H1 (cell line): Measurements from ENCODE around the gene OLA1. TPM values are rescaled to one million over a fixed set of nuclear protein-coding genes. Genes with fewer than 3 reads are reported as not detected.

Source experiments
- ATF2 ChIP-seq: IDR thresholded peaks from 2 replicates; pipeline ENCODE4 v1.6.1; 2012; ENCODE audit warnings: low read length, inconsistent platforms
- CHD1 ChIP-seq: IDR thresholded peaks from 2 replicates; pipeline ENCODE4 v1.6.1; 2012; ENCODE audit warnings: low read depth, low read length, improper control_type of control experiment
- polyA plus RNA-seq, 7 experiments: library from polyadenylated mRNA; depleted of rRNA in 3 of 7; stranded (reverse) in 5 of 7; unstranded in 2 of 7; fragments of >200 nt in 5 of 7; fragments of 200-250 nt in 2 of 7; gene quantifications; 1 replicate in 5 of 7; 2 replicates in 1 of 7; 4 replicates in 1 of 7; pipeline versions ENCODE4 v1.2.1 to v1.2.3, GENCODE V29; 2011 to 2013; ENCODE audit warnings: missing spikeins in 2 of 7, mixed read lengths in 2 of 7
- total RNA-seq: library from RNA; stranded (reverse); fragmentation: NEBNext Ultra II Directional; extraction: Animal tissue kit (Norgen Biotek cat#: 25700); gene quantifications from 2 replicates; pipeline ENCODE4 v1.2.1, GENCODE V29; 2021

Gene OLA1
- total and polyA plus RNA-seq, 2 of the 8 experiments (the other 6 are each of a cell fraction or from before 2014, with no cell fraction given), result 39.3 to 158 TPM

- TF ChIP-seq CHD1, result no peak
- TF ChIP-seq ATF2, result no peak
- TF ChIP-seq, all 59 proteins: peak for 0
Measured at GRCh38 chr2:174085781-174086180, 162.6 kb downstream of the OLA1 start (continued).
